GM23248 (cell line): Measurements from ENCODE around the gene EIF3B. TPM values are rescaled to one million over a fixed set of nuclear protein-coding genes. Genes with fewer than 3 reads are reported as not detected.

ENCODE experiments used
- DNase-seq: peaks from one replicate; pipeline ENCODE4 v3.0.0-alpha.2; 2015
- H2AFZ ChIP-seq: fragments of 200-600 bp; sonication (generic); 2 replicates; pipeline ENCODE4 v1.6.1; 2016; ENCODE audit warnings: antibody characterized with exemption
- H3F3A ChIP-seq: fragments of 200-600 bp; sonication (generic); 2 replicates; pipeline ENCODE4 v1.6.1; 2016; ENCODE audit warnings: mild to moderate bottlenecking, antibody characterized with exemption, mixed run types; ENCODE audit not compliant: insufficient read depth
- H3K27ac ChIP-seq: fragments of 200-600 bp; sonication (generic); 2 replicates; pipeline ENCODE4 v1.5.1; 2016; ENCODE audit warnings: mild to moderate bottlenecking
- H3K27me3 ChIP-seq: fragments of 200-600 bp; sonication (generic); replicated peaks from 2 replicates; pipeline ENCODE4 v1.6.1; 2016; ENCODE audit warnings: mild to moderate bottlenecking; ENCODE audit not compliant: insufficient read depth
- H3K36me3 ChIP-seq: fragments of 200-600 bp; sonication (generic); 2 replicates; pipeline ENCODE4 v1.6.1; 2016; ENCODE audit warnings: low read depth, mild to moderate bottlenecking
- H3K4me1 ChIP-seq: fragments of 200-600 bp; sonication (generic); 2 replicates; pipeline ENCODE4 v1.6.1; 2016; ENCODE audit warnings: mild to moderate bottlenecking; ENCODE audit not compliant: insufficient read depth
- H3K4me2 ChIP-seq: fragments of 200-600 bp; sonication (generic); one replicate; pipeline ENCODE4 v1.6.1; 2016; ENCODE audit warnings: mild to moderate bottlenecking; ENCODE audit not compliant: unreplicated experiment
- H3K4me3 ChIP-seq: fragments of 200-600 bp; sonication (generic); 2 replicates; pipeline ENCODE4 v1.5.1; 2016; ENCODE audit warnings: mild to moderate bottlenecking
- H3K79me2 ChIP-seq: fragments of 200-600 bp; sonication (generic); 2 replicates; pipeline ENCODE4 v1.6.1; 2016; ENCODE audit warnings: mild to moderate bottlenecking; ENCODE audit not compliant: insufficient read depth
- H3K9ac ChIP-seq: fragments of 200-600 bp; sonication (generic); 2 replicates; pipeline ENCODE4 v1.6.1; 2016; ENCODE audit warnings: mild to moderate bottlenecking
- H3K9me2 ChIP-seq: fragments of 200-600 bp; sonication (generic); 2 replicates; pipeline ENCODE4 v1.6.1; 2016; ENCODE audit warnings: mixed run types, mild to moderate bottlenecking, moderate library complexity; ENCODE audit not compliant: insufficient read depth
- H3K9me3 ChIP-seq: fragments of 200-600 bp; sonication (generic); one replicate; pipeline ENCODE4 v1.6.1; 2017; ENCODE audit warnings: low read depth
- H4K20me1 ChIP-seq: fragments of 200-600 bp; sonication (generic); 2 replicates; pipeline ENCODE4 v1.6.0; 2016; ENCODE audit not compliant: insufficient read depth
- EZH2 ChIP-seq: fragments of 200-600 bp; sonication (generic); IDR thresholded peaks from 2 replicates; pipeline ENCODE4 v1.6.1; 2018; ENCODE audit warnings: antibody characterized with exemption, mild to moderate bottlenecking; ENCODE audit not compliant: insufficient read depth, poor library complexity, severe bottlenecking
- EZH2phosphoT487 ChIP-seq: fragments of 200-600 bp; sonication (generic); IDR thresholded peaks from 2 replicates; pipeline ENCODE4 v1.6.1; 2018; ENCODE audit warnings: antibody characterized with exemption, moderate library complexity, mild to moderate bottlenecking, low read depth; ENCODE audit not compliant: insufficient read depth
- WGBS, 2 experiments: methylation state at CpG; one replicate each; pipeline ENCODE4 v1.1.6; 2015 to 2017; ENCODE audit warnings: low lambda C conversion rate in 2 of 2, low coverage in 1 of 2; ENCODE audit errors: missing lambda C conversion rate in 2 of 2; 5-methylcytosine and 5-hydroxymethylcytosine counted together
- in situ Hi-C: fragments of 300-500 bp; cut with MboI; formaldehyde crosslinking; loops from 2 replicates; pipeline ENCODE4 v1.15.0; 2020
- polyA plus RNA-seq: library from polyadenylated mRNA; unstranded; fragments of >200 nt; fragmentation: Nextera tagmentation; extraction: Ambion mirVana; gene quantifications from 2 replicates; pipeline ENCODE4 v1.2.1, GENCODE V29; 2016
- total RNA-seq: library from RNA; depleted of rRNA; stranded (reverse); fragments of >200 nt; shearing (Covaris generic); gene quantifications from 2 replicates; pipeline ENCODE4 v1.2.3, GENCODE V29; 2014

Gene EIF3B
- total and polyA plus RNA-seq, 2 experiments from 2014 or later = 79.5 to 180 TPM

DNA sequence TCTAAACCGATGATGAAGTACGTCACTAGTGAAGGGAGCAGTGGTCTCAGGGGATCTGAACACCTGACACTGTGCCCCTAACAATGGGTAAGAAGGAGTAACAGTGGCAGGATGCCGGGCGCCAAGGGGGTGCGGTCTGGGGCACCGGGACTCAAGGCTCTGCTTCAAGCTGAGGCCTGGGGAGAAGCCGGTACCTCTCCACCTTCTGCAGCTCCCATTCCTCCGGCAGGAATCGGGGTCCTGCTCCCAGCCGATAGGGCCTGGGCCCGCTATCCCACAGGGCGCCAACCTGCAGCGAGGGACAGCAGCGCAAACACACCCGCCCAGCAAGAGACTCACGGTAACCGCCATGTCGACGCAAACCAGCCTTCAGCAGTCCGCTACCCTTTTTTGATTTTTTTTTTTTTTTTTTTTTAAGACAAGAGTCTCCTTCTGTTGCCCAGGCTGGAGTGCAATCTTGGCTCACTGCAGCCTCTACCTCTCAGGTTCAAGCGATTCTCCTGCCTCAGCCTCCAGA lies 40.0 kb downstream of the EIF3B start:
- Histone ChIP-seq H3K27ac (no peak overlapping the region), H2AFZ (no peak overlapping the region), H3K4me2 (no peak overlapping the region), H3K4me1 (peaks cover 3% of the 10 kb centered on the region), H3K9ac (no peak overlapping the region), H3K9me3 (no peaks in the 10 kb centered on the region), H3K36me3 (no peaks in the 10 kb centered on the region), H3K79me2 (no peaks in the 10 kb centered on the region), H3K4me3 (no peak overlapping the region), H4K20me1 (no peaks in the 10 kb centered on the region), H3F3A (peaks cover 11% of the 10 kb centered on the region; the same call in 1 of the 2 replicates), H3K9me2 (no peaks in the 10 kb centered on the region), H3K27me3 (no peaks in the 10 kb centered on the region)
- in situ Hi-C loops = no loop called here
- DNase-seq = no peak
- no peak for TF ChIP-seq EZH2phosphoT487
- TF ChIP-seq EZH2 = no peak
- WGBS, 2 experiments = 93 to 96% methylated on average over 21 of the region's 21 CpGs

- Histone ChIP-seq H3K9me3 (no peaks in the 10 kb centered on the region), H3K9me2 (no peaks in the 10 kb centered on the region), H3F3A (peaks cover 13% of the 10 kb centered on the region; the same call in 1 of the 2 replicates), H3K79me2 (no peaks in the 10 kb centered on the region), H3K27me3 (no peaks in the 10 kb centered on the region), H2AFZ (no peak overlapping the region), H4K20me1 (no peaks in the 10 kb centered on the region), H3K4me3 (no peak overlapping the region), H3K36me3 (no peaks in the 10 kb centered on the region), H3K9ac (no peak overlapping the region), H3K4me1 (peaks cover 9% of the 10 kb centered on the region), H3K4me2 (no peak overlapping the region), H3K27ac (no peak overlapping the region)
- WGBS, 2 experiments = 72 to 73% methylated on average over 4 of the region's 4 CpGs
- in situ Hi-C loops = no loop called here
- DNase-seq = no peak
- TF ChIP-seq EZH2phosphoT487 (no peak), EZH2 (no peak)
Observed at GRCh38 chr7:2398506-2398905, 43.9 kb downstream of the EIF3B start.

GRCh38 chr7:2399848-2400587 lies 45.4 kb downstream of the EIF3B start:
- peaks cover 15% of the 10 kb centered on the region for H3K4me1 ChIP-seq
- H3K9ac ChIP-seq = peak overlapping the region; percentile 73
- H3K4me3 ChIP-seq = peak overlapping the region; percentile 42
- in situ Hi-C loops = no loop called here
- peak overlapping the region; percentile 93 for H3K27ac ChIP-seq
- peak overlapping the region; percentile 66 for H2AFZ ChIP-seq
- H3F3A ChIP-seq = peaks cover 12% of the 10 kb centered on the region; the same call in 1 of the 2 replicates
- no peaks in the 10 kb centered on the region for H3K27me3 ChIP-seq
- peak overlapping the region; percentile 68 for H3K4me2 ChIP-seq
- H3K36me3 ChIP-seq = no peaks in the 10 kb centered on the region
- H3K9me3 ChIP-seq = no peaks in the 10 kb centered on the region
- DNase-seq = peak; percentile 97
- H3K79me2 ChIP-seq = peaks cover 14% of the 10 kb centered on the region
- TF ChIP-seq EZH2 = no peak
- no peak for TF ChIP-seq EZH2phosphoT487
- no peaks in the 10 kb centered on the region for H3K9me2 ChIP-seq
- WGBS, 2 experiments = 28 to 32% methylated on average over 6 of the region's 6 CpGs
- no peaks in the 10 kb centered on the region for H4K20me1 ChIP-seq

- Histone ChIP-seq H3K9me3 (no peaks in the 10 kb centered on the region), H3K4me1 (peaks cover 18% of the 10 kb centered on the region), H3K79me2 (peaks cover 37% of the 10 kb centered on the region), H3K9ac (peak overlapping the region; percentile 81), H3K4me3 (peak overlapping the region; percentile 84), H3K36me3 (no peaks in the 10 kb centered on the region), H3K27me3 (no peaks in the 10 kb centered on the region), H3K4me2 (peak overlapping the region; percentile 83), H2AFZ (peak overlapping the region; percentile 82), H4K20me1 (no peaks in the 10 kb centered on the region), H3K27ac (peak overlapping the region; percentile 30; the same call in 1 of the 2 replicates), H3F3A (peaks cover 12% of the 10 kb centered on the region; the same call in 1 of the 2 replicates), H3K9me2 (no peaks in the 10 kb centered on the region)
- in situ Hi-C loops = no loop called here
- TF ChIP-seq EZH2phosphoT487 (no peak), EZH2 (no peak)
- no peak for DNase-seq
- 50 to 56% methylated on average over 6 of the region's 6 CpGs for WGBS, 2 experiments
Observed at GRCh38 chr7:2402687-2403013, 48.0 kb downstream of the EIF3B start.
